Sigmoid colon (tissue), 7 donors: ENCODE results near the gene CYB5A. TPM values are rescaled to one million over a fixed set of nuclear protein-coding genes. Genes with fewer than 3 reads are reported as not detected.
A peak's percentile ranks its signal among the peaks of the same experiment; 100 is the strongest.

Experiments
- DNase-seq: peaks from one replicate; pipeline ENCODE4 v3.0.0-alpha.2; 2019
- H3K27ac ChIP-seq, 4 donors: fragments of 200-600 bp; sonication (generic); one replicate each; pipeline ENCODE4 v1.5.1; 2016 to 2019; ENCODE audit warnings: mild to moderate bottlenecking in 1 of 4
- H3K27me3 ChIP-seq, 3 donors: fragments of 200-600 bp; sonication (generic); one replicate each; pipeline ENCODE4 v1.5.1; 2019; ENCODE audit warnings: mild to moderate bottlenecking in 1 of 3
- H3K36me3 ChIP-seq, 4 donors: fragments of 200-600 bp; sonication (generic); one replicate each; pipeline ENCODE4 v1.5.1; 2016 to 2019
- H3K4me1 ChIP-seq, 4 donors: fragments of 200-600 bp; sonication (generic); one replicate each; pipeline ENCODE4 v1.5.1; 2017 to 2019
- H3K4me3 ChIP-seq, 4 donors: fragments of 200-600 bp; sonication (generic); one replicate each; pipeline ENCODE4 v1.5.1; 2017 to 2019; ENCODE audit warnings: mild to moderate bottlenecking in 2 of 4, moderate library complexity in 1 of 4
- H3K9me3 ChIP-seq, 4 donors: fragments of 200-600 bp in 3 of 4; sonication (generic) in 3 of 4; one replicate each; pipeline versions ENCODE4 v1.5.1 to v1.6.1; 2013 to 2019
- EP300 ChIP-seq, 4 donors: sonication (generic); formaldehyde crosslinking; IDR thresholded peaks; one replicate each; pipeline ENCODE4 v1.6.1; 2017; ENCODE audit warnings: antibody characterized with exemption in 4 of 4
- POLR2A ChIP-seq, 2 donors: fragments of 450-650 bp; IDR thresholded peaks; one replicate each; pipeline ENCODE4 v1.6.1; 2016; ENCODE audit warnings: antibody characterized with exemption in 2 of 2, mild to moderate bottlenecking in 2 of 2, moderate library complexity in 2 of 2
- POLR2AphosphoS5 ChIP-seq, 4 donors: sonication (generic); formaldehyde crosslinking; IDR thresholded peaks; one replicate each; pipeline ENCODE4 v1.6.1; 2017; ENCODE audit warnings: antibody characterized with exemption in 4 of 4
- WGBS, 2 donors: extraction: QIAGEN DNeasy Blood & Tissue Kit; methylation state at CpG; one replicate each; pipeline ENCODE4 v1.1.7; 2013; 5-methylcytosine and 5-hydroxymethylcytosine counted together
- intact Hi-C: fragments of 100-400 bp; cut with DNase I; formaldehyde crosslinking; loops from one replicate; pipeline ENCODE4 v1.15.1; 2023
- polyA plus RNA-seq, 3 donors: library from polyadenylated mRNA; stranded (reverse); fragments of 200-250 nt; gene quantifications; one replicate each; pipeline ENCODE4 v1.2.3, GENCODE V29; 2013
- total RNA-seq, 4 donors: library from RNA; depleted of rRNA; stranded (reverse); fragments of >200 nt; gene quantifications; one replicate each; pipeline ENCODE4 v1.1.0, GENCODE V29; 2016
- TF ChIP-seq, protein P1 (sequence below), 4 experiments: fragments of 450-650 bp in 3 of 4; fragments of 200-600 bp in 1 of 4; IDR thresholded peaks; one replicate each; pipeline ENCODE4 v1.5.1; 2016 to 2019; ENCODE audit warnings: antibody characterized with exemption in 4 of 4, mild to moderate bottlenecking in 3 of 4, moderate library complexity in 2 of 4
- donor health status: healthy with polysubstance abuse.
- donor health status: Bipolar disorder and iron deficiency.
- donor health status: healthy.

Gene CYB5A
- total and polyA plus RNA-seq, 7 donors = 137 to 533 (median 164) TPM

DNA sequence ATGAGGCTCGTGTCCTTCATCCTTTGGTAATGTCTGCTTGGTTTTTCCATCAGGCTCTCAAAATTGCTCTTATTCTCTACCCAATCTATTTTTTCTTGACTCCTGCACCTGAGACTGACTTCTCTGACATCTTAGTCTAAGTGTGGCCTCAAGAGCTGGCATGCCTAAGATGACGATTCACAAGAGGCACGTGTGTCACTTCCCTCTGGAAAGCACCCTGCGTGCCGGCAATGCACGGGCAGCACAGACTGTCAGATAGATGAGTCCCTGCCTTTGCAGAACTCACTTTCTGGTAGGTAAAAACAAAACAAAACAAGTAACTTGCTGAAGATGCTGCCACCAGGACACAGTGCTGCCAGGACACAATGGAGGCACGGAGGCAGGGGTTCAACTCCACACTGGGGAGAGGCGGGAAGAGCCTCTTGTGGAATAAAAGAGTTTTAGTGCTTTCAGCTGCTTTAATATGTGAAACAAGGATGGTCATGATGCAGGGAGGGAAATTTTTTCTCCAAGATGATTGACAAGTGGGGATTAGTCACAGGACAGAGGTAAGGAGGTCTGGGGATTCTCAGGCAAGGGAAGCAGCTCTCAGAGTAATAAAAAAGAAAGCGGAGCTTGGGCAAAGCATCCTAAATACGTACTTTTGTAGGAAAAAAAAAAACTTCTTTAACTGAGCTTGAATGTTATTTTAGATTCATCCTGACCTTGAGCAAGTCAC is 27.3 kb downstream of the CYB5A start:
- no peak for TF ChIP-seq POLR2A (IDR thresholded peaks at IDR 0.05)
- TF ChIP-seq POLR2AphosphoS5 (IDR thresholded peaks at IDR 0.05) = peak in 1 of 4 donors; percentile 20
- 68 to 73% methylated on average over 10 of the region's 10 CpGs for WGBS, 2 donors
- DNase-seq = no peak
- no peak overlapping the region for H3K27ac ChIP-seq
- H3K4me3 ChIP-seq = no peak overlapping the region
- H3K27me3 ChIP-seq = no peaks in the 10 kb centered on the region
- no peaks in the 10 kb centered on the region for H3K9me3 ChIP-seq
- intact Hi-C loops = no loop called here
- peaks cover 0 to 35% (median 18%) of the 10 kb centered on the region in 4 donors for H3K4me1 ChIP-seq
- H3K36me3 ChIP-seq = peaks cover 3 to 32% (median 4%) of the 10 kb centered on the region in 4 donors

DNA sequence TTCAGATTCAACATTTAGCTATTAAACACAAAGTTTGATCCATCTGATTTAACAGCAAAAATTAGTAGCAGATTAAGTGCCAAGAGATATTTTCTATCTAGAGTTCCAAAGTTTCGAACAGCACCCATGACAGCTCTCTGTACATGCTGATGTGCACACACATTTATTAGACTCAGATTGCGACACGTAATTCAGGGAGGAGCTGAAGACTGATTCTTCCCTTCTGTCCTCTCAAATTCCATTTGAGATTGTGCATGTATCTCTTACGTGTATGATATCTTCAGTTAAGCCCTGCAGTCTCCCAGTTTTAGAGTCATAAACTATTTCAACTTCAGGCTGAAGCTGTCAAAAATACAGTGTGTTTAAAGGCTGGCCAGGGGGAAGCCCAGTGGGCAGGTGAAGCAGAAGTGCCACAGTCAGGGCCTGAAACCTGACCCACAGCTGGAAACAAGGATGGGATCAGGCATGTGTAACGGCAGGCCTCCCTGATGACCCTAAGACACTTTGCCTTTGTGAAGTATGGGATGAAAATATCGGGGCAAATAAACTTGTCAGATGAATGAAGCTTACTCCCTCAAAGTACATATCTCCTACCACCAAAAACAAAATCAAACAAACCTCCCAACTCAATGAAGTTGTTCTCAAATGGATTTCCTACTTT is 30.6 kb downstream of the CYB5A start:
- TF ChIP-seq, protein P1, sequence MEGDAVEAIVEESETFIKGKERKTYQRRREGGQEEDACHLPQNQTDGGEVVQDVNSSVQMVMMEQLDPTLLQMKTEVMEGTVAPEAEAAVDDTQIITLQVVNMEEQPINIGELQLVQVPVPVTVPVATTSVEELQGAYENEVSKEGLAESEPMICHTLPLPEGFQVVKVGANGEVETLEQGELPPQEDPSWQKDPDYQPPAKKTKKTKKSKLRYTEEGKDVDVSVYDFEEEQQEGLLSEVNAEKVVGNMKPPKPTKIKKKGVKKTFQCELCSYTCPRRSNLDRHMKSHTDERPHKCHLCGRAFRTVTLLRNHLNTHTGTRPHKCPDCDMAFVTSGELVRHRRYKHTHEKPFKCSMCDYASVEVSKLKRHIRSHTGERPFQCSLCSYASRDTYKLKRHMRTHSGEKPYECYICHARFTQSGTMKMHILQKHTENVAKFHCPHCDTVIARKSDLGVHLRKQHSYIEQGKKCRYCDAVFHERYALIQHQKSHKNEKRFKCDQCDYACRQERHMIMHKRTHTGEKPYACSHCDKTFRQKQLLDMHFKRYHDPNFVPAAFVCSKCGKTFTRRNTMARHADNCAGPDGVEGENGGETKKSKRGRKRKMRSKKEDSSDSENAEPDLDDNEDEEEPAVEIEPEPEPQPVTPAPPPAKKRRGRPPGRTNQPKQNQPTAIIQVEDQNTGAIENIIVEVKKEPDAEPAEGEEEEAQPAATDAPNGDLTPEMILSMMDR (IDR thresholded peaks at IDR 0.05) = no peak
- TF ChIP-seq POLR2A (IDR thresholded peaks at IDR 0.05) = no peak
- no peak for TF ChIP-seq POLR2AphosphoS5 (IDR thresholded peaks at IDR 0.05)
- TF ChIP-seq EP300 (IDR thresholded peaks at IDR 0.05) = no peak
- Histone ChIP-seq H3K27ac (peak overlapping the region in 2 of 4 donors; percentile 37 to 44), H3K36me3 (peaks cover 3 to 51% (median 4%) of the 10 kb centered on the region in 4 donors), H3K4me3 (no peak overlapping the region), H3K9me3 (no peaks in the 10 kb centered on the region), H3K4me1 (peaks cover 0 to 35% (median 12%) of the 10 kb centered on the region in 4 donors), H3K27me3 (no peaks in the 10 kb centered on the region)
- intact Hi-C loops = no loop called here
- DNase-seq = no peak
- WGBS, 2 donors = 95 to 96% methylated on average over 6 of the region's 6 CpGs

DNA sequence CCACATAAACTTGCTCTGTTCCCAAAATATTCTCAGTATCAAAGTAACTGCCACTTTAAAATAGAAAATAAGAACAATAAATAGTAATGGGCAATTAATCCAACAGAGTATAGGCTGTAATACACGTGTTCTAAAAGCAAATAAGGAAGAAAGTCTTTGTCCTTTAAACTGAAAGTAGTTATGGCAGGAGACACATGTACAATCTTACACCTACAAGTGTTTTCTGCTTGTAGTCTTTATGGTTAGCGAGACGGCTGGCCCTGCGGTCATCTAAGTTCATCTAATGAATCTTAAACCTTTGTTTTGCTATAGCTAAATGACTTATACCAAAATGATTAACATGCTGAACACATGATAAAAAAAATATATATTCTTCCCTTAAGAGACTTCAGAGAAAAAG is 32.4 kb downstream of the CYB5A start:
- peaks cover 3 to 42% (median 4%) of the 10 kb centered on the region in 4 donors for H3K36me3 ChIP-seq

DNA sequence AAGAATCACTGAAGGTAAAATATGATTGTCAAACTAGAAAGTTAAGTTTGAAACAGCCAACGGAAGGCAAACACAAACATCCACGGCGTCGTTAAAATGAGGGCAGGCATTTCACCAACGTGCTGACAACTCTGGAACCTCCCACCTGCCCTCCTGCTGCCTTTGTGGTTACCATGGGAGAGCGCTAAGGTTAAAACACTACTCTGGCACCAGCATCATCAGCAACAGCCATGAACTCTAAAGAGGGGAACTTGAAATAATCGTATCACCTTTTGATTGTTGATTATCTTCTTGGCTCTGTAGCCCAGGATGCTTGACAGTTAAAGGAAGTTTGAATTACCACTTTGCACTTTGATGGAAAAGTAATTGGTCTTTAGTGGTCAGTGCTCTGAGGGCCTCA is 34.7 kb downstream of the CYB5A start:
- Histone ChIP-seq H3K27me3 (no peaks in the 10 kb centered on the region), H3K36me3 (peaks cover 3 to 46% (median 4%) of the 10 kb centered on the region in 4 donors), H3K9me3 (no peaks in the 10 kb centered on the region), H3K4me1 (peaks cover 0 to 53% (median 27%) of the 10 kb centered on the region in 4 donors), H3K27ac (peak overlapping the region in 1 of 4 donors; percentile 18), H3K4me3 (no peak overlapping the region)
- no peak for DNase-seq
- intact Hi-C loops = loop anchor here (2.0 kb wide), 1 partner anchor 26 kb away; no protein-coding TSS in a partner anchor
- TF ChIP-seq POLR2AphosphoS5 (IDR thresholded peaks at IDR 0.05) = no peak
- no peak for TF ChIP-seq EP300 (IDR thresholded peaks at IDR 0.05)
- TF ChIP-seq, protein P1 (IDR thresholded peaks at IDR 0.05) = no peak
- TF ChIP-seq POLR2A (IDR thresholded peaks at IDR 0.05) = no peak
- WGBS, 2 donors = 61 to 85% methylated on average over 7 of the region's 7 CpGs

More for the DNA sequence above, 32.4 kb downstream of the CYB5A start:
- intact Hi-C loops = no loop called here
- H3K4me1 ChIP-seq = peaks cover 0 to 41% (median 20%) of the 10 kb centered on the region in 4 donors
- no peak for DNase-seq
- no peaks in the 10 kb centered on the region for H3K27me3 ChIP-seq
- H3K4me3 ChIP-seq = no peak overlapping the region
- no peaks in the 10 kb centered on the region for H3K9me3 ChIP-seq
- no peak for TF ChIP-seq POLR2A (IDR thresholded peaks at IDR 0.05)
- no peak for TF ChIP-seq EP300 (IDR thresholded peaks at IDR 0.05)
- TF ChIP-seq POLR2AphosphoS5 (IDR thresholded peaks at IDR 0.05) = no peak
- TF ChIP-seq, protein P1 (IDR thresholded peaks at IDR 0.05) = no peak
- WGBS, 2 donors = 53 to 69% methylated on average over 4 of the region's 4 CpGs
- H3K27ac ChIP-seq = no peak overlapping the region

DNA sequence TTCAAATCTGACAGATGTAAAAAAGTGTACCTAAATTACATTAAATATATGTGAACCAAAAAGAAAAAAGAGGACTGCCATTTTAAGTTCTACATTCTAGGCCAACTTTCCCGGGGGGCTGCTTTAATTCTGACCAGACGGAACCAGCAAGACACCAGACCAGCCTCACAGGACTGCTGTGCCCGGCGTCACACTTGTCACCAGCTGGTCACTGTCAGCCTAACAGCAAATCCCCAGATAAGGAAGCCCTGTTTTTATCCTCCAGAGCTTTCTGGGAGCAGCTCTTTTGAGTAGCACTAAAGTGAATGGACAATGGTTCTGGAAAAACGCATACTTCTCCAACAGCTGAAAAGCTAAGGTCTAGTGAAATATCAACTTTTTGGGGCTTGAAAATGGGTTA is 35.6 kb downstream of the CYB5A start:
- Histone ChIP-seq H3K4me3 (no peak overlapping the region), H3K9me3 (no peaks in the 10 kb centered on the region), H3K27ac (peak overlapping the region in 2 of 4 donors; percentile 67 to 72), H3K4me1 (peaks cover 0 to 60% (median 34%) of the 10 kb centered on the region in 4 donors), H3K36me3 (peaks cover 0 to 38% (median 0%) of the 10 kb centered on the region in 4 donors), H3K27me3 (no peaks in the 10 kb centered on the region)
- WGBS, 2 donors = 92 to 97% methylated on average over 5 of the region's 5 CpGs
- TF ChIP-seq POLR2A (IDR thresholded peaks at IDR 0.05) = no peak
- TF ChIP-seq, protein P1 (IDR thresholded peaks at IDR 0.05) = no peak
- no peak for TF ChIP-seq EP300 (IDR thresholded peaks at IDR 0.05)
- no peak for TF ChIP-seq POLR2AphosphoS5 (IDR thresholded peaks at IDR 0.05)
- DNase-seq = no peak
- intact Hi-C loops = loop anchor here (2.0 kb wide), 1 partner anchor 27 kb away; no protein-coding TSS in a partner anchor
